Heart left ventricle (tissue), 13 donors: Measurements from ENCODE around the gene LMX1A.

Source experiments
- POLR2A ChIP-seq, 2 donors: fragments of 450-650 bp; IDR thresholded peaks; one replicate each; pipeline ENCODE4 v1.6.1; 2017; ENCODE audit warnings: antibody characterized with exemption in 2 of 2, mild to moderate bottlenecking in 2 of 2, moderate library complexity in 2 of 2
- TF ChIP-seq, protein P1 (sequence below), 12 donors: fragments of 200-600 bp; sonication (generic) in 4 of 12; IDR thresholded peaks; one replicate each; pipeline versions ENCODE4 v1.5.0 to v1.8.0; 2018 to 2022; ENCODE audit warnings: antibody characterized with exemption in 12 of 12, mild to moderate bottlenecking in 5 of 12
- donor health status: ischemic (EF 13 %, LVEDD 7.1; RV severe dilation, severe dysfunction).
- donor health status: DM: no; HTN: yes; CAD: no.
- donor health status: DM: no; HTN: no; CAD: no.
- donor health status: ischemic (EF 25% LVEDD 6.9; RV normal size, moderate dysfunction).
- donor health status: ischemic (EF 25% LVEDD 5.7; RV mildly dilated, moderate dysfunction).
- donor health status: ischemic (EF 35%, LVEDD 5.7; RV mildly dilated, moderate dysfunction).
- donor health status: nonischemic (EF 11% LVEDD 7.7; RV severe dilation, severe dysfunction).
- donor health status: DM: yes; HTN: yes; CAD: no.
- donor health status: PGD.
- donor health status: ischemic (EF 29% LVEDD 5.4; RV normal size, mild dysfunction).
- donor health status: nonischemic (EF 23%, LVEDD 6.1; RV moderate dilation, normal function).

DNA sequence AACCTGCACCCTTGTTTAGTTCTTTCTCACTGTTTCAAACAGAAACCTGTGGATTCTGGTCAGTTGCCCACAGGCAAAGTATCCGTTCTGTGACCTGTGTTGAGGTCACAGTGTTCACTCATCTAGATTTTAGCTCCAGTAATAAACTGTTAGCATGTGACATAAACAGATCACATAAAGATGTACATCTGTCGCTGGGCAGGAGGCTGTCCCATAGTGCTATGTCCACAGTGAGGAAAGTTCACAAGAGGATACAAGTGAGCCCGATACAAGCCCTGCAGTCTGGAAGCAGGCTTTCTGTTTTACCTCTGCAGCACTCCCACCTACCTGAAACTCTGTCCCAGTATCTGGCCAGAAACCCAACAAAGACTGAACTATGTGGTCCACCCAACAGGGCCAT lies 28.4 kb downstream of the LMX1A start:
- TF ChIP-seq POLR2A (IDR thresholded peaks at IDR 0.05): no peak
- TF ChIP-seq, protein P1, sequence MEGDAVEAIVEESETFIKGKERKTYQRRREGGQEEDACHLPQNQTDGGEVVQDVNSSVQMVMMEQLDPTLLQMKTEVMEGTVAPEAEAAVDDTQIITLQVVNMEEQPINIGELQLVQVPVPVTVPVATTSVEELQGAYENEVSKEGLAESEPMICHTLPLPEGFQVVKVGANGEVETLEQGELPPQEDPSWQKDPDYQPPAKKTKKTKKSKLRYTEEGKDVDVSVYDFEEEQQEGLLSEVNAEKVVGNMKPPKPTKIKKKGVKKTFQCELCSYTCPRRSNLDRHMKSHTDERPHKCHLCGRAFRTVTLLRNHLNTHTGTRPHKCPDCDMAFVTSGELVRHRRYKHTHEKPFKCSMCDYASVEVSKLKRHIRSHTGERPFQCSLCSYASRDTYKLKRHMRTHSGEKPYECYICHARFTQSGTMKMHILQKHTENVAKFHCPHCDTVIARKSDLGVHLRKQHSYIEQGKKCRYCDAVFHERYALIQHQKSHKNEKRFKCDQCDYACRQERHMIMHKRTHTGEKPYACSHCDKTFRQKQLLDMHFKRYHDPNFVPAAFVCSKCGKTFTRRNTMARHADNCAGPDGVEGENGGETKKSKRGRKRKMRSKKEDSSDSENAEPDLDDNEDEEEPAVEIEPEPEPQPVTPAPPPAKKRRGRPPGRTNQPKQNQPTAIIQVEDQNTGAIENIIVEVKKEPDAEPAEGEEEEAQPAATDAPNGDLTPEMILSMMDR (IDR thresholded peaks at IDR 0.05): no peak
